GM19467 (cell line): ENCODE results near the gene SELENON.

Experiments
- ATAC-seq: cut with Tn5 transposase; IDR thresholded peaks from one replicate; pipeline ENCODE4 v1.9.1; 2021; ENCODE audit warnings: mild to moderate bottlenecking, moderate library complexity; ENCODE audit not compliant: unreplicated experiment

Gene SELENON

DNA sequence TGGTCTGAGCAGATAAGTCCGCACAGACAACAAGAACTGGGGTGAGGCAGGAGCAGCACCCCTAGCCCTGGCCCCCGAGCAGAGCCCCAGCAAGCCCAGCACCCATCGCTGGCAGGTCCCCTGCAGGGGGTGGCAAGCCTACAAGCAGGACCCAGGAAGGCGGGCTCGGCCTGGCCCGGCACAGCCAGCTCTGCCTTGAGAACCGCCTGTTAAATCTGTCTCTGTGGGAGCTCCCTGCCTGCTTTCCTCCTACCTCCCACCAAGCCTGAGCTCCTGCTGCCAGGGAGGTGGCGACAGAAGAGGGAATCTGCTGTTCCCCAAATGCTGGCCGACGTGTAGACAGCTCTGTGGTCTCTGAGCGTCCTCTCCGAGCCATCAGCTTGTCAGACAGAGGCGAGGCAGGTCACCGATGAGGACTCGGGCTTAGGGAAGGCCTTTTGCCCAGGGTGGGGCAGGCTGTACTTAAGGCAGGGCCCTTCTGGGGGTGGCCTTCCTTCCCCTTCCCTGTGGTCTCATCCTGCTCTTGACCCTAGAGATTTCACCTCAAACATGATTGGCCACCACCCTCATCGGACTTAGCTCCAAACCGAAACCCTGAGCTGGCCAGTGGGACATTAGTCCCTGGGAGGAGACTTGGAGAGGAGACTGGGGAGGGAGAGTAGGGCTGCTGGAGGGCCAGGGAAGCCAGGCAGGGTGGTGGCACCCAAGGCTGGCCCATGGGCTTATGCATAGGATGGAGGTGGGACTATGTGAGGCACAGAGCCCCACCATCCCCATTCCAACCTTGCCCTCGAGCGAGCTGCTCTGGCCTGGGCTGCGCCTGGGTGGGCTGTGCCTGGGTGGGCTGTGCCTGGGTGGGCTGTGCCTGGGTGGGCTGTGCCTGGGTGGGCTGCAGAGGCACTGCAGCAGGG, 7.7 kb downstream of the SELENON start:
- no peak for ATAC-seq

DNA sequence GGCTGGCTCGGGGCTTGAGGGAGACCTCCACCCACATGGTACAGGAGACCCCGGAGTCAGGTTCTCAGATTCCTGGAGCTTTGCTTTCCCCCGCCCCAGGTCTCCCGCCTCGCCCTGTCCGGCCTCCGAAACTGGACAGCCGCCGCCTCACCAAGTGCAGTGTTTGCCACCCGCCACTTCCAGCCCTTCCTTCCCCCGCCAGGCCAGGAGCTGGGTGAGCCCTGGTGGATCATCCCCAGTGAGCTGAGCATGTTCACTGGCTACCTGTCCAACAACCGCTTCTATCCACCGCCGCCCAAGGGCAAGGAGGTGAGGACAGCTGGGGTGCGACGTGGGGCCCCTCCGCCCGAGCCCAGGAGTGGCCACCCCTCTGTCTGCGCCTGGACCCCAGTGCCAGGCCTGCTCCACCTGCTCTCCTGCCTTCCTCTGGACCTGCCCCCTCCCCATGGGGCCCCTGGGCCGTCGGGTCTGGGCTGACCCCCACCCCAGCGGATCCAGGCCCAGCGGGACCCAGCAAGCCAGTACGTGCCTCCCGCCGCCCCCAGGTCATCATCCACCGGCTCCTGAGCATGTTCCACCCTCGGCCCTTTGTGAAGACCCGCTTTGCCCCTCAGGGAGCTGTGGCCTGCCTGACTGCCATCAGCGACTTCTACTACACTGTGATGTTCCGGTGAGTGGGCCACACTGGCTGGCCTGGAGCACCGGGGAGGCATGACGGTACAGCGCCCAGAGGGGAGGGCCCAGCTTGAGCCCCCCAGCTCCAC, 8.7 kb downstream of the SELENON start:
- ATAC-seq = no peak

- ATAC-seq = no peak
Measured at GRCh38 chr1:25809283-25809926, 9.4 kb downstream of the SELENON start.

- ATAC-seq = no peak
Measured at GRCh38 chr1:25809929-25810328, 9.9 kb downstream of the SELENON start.

GRCh38 chr1:25810341-25811299, 10.6 kb downstream of the SELENON start:
- ATAC-seq = no peak

GRCh38 chr1:25811384-25812082, 11.5 kb downstream of the SELENON start:
- ATAC-seq = no peak

- no peak for ATAC-seq
Measured at GRCh38 chr1:25813071-25813733, 13.2 kb downstream of the SELENON start.

GRCh38 chr1:25813734-25814471, 13.9 kb downstream of the SELENON start:
- ATAC-seq = no peak

GRCh38 chr1:25814549-25815087, 14.6 kb downstream of the SELENON start:
- ATAC-seq = no peak

DNA sequence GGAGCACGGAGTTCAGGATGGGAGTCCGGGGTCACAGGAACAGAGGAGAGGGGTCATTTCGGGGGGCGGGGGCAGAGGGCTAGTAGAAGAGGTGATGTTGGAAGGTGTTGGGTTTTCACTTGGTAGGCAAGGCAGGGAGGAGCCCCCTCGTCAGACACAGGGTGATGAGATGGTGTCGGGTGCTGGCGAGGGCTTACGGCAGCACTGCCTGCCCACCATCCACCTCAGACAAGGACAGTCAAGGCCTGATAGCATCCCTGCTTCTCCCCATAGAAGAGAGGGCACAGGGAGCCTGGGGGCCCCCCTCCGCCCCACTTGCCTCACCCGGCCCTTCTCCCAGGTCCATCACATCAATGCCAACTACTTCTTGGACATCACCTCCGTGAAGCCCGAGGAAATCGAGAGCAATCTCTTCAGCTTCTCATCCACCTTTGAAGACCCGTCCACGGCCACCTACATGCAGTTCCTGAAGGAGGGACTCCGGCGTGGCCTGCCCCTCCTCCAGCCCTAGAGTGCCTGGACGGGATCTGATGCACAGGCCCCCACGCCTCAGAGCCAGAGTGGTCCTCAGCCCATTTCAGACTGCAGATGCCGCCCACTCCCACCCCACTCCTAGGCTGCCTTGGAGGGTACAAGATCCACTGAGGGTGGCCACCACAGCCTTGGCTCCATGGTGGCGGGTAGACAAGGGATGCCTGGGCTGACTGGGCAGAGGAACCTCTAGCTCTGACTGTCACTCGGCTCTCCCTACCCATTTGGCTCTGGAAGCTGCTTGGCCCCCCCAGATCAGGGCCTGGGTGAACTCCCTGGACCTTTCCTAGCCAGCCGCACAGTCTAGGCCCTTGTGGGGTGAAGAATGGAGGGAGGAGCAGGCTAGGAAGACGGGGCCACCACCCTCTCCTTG, 15.5 kb downstream of the SELENON start:
- no peak for ATAC-seq

DNA sequence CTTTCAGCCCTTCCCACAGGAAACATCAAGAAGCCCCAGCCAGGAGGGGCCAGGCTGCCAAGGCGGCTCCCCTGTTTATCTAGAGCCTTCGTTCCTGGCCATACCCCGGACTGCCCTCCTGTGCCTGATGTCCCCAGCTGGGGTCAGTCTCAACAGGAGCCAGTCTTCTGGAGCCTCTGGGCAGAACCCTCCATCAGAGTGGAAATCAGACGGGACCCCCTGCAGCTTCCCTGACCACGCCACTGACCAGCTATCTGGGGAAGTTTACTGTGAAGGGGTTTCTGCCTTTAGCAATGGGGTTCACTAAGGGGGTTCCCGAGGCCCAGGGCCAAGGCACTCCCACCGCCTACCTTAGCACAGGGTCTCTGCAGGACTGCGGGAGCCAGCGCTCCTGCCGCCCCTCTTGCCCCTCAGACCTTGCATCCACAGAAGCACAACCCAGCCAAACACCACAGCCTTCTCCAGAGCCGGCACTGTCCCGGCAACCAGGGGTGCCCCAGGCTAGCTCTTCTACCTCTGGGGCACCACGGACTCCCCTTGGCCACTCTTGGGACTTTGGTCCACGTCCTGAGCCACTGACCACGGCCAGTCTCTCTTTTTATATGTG, 16.2 kb downstream of the SELENON start:
- ATAC-seq = no peak

- ATAC-seq = no peak
Measured at GRCh38 chr1:25817840-25818501, 18.0 kb downstream of the SELENON start.

- no peak for ATAC-seq
Measured at GRCh38 chr1:25818569-25818968, 18.6 kb downstream of the SELENON start.

GRCh38 chr1:25819491-25820246, 19.7 kb downstream of the SELENON start, which contains the start of gene MTFR1L:
TSS of gene MTFR1L (plus strand) at chr1:25819954. CDS start at chr1:25823105, 3,151 bp downstream.
- ATAC-seq = peak; percentile 69
